HG03521 (cell line): ENCODE data around the gene CIAO1.
"Not testable (repeated sequence)": the region's sequence is repeated elsewhere in the genome, so short reads cannot be mapped to it uniquely, and the experiment has no call there.

ENCODE experiments used
- ATAC-seq: cut with Tn5 transposase; IDR thresholded peaks from one replicate; pipeline ENCODE4 v1.9.1; 2021; ENCODE audit warnings: mild to moderate bottlenecking, moderate library complexity; ENCODE audit not compliant: unreplicated experiment

CIAO1 gene

GRCh38 chr2:96265840-96266679, at the start of gene CIAO1, which contains the start of gene TMEM127:
Gene CIAO1, plus strand, starts transcription at chr2:96266225. Its CDS starts 126 bp downstream, at chr2:96266351.
Gene TMEM127, minus strand, starts transcription at chr2:96265997. Its CDS starts 616 bp downstream, at chr2:96265381.
- peak; percentile 91 for ATAC-seq

- no peak for ATAC-seq
Observed at GRCh38 chr2:96218508-96219131, 47.4 kb upstream of the CIAO1 start.

GRCh38 chr2:96219959-96220358, 46.1 kb upstream of the CIAO1 start:
- not testable (repeated sequence) for ATAC-seq

GRCh38 chr2:96221106-96221505, 44.9 kb upstream of the CIAO1 start:
- ATAC-seq, result not testable (repeated sequence)

- peak; percentile 67 for ATAC-seq
Observed at GRCh38 chr2:96225016-96225533, 41.0 kb upstream of the CIAO1 start.

GRCh38 chr2:96231316-96231715, 34.7 kb upstream of the CIAO1 start:
- no peak for ATAC-seq

- no peak for ATAC-seq
Observed at GRCh38 chr2:96233436-96233835, 32.6 kb upstream of the CIAO1 start.

- peak; percentile 71 for ATAC-seq
Observed at GRCh38 chr2:96233880-96234316, 32.1 kb upstream of the CIAO1 start.

- no peak for ATAC-seq
Observed at GRCh38 chr2:96236882-96237281, 29.1 kb upstream of the CIAO1 start.

- ATAC-seq, result no peak
Observed at GRCh38 chr2:96238266-96238665, 27.8 kb upstream of the CIAO1 start.

- ATAC-seq, result no peak
Observed at GRCh38 chr2:96239091-96239490, 26.9 kb upstream of the CIAO1 start.

- no peak for ATAC-seq
Observed at GRCh38 chr2:96239745-96240264, 26.2 kb upstream of the CIAO1 start.

- no peak for ATAC-seq
Observed at GRCh38 chr2:96240341-96241038, 25.5 kb upstream of the CIAO1 start.

GRCh38 chr2:96241227-96241626, 24.8 kb upstream of the CIAO1 start:
- ATAC-seq, result no peak

GRCh38 chr2:96241900-96242611, 24.0 kb upstream of the CIAO1 start:
- peak; percentile 74 for ATAC-seq

GRCh38 chr2:96243843-96244242, 22.2 kb upstream of the CIAO1 start:
- no peak for ATAC-seq

- ATAC-seq, result no peak
Observed at GRCh38 chr2:96245609-96246390, 20.2 kb upstream of the CIAO1 start.

GRCh38 chr2:96247009-96247408, 19.0 kb upstream of the CIAO1 start:
- ATAC-seq, result no peak

GRCh38 chr2:96247896-96248295, 18.1 kb upstream of the CIAO1 start:
- no peak for ATAC-seq

- ATAC-seq, result no peak
Observed at GRCh38 chr2:96248624-96249023, 17.4 kb upstream of the CIAO1 start.
